PC-3 (cell line): ENCODE data around the gene PDZRN4.

Experiments
- EZH2 ChIP-seq: fragments of 300-600 bp; sonication (generic); IDR thresholded peaks from one replicate; pipeline ENCODE4 v1.6.1; 2017; ENCODE audit warnings: antibody characterized with exemption, mild to moderate bottlenecking, low read length; ENCODE audit not compliant: unreplicated experiment
- EZH2phosphoT487 ChIP-seq: fragments of 300-600 bp; sonication (generic); IDR thresholded peaks from 2 replicates; pipeline ENCODE4 v1.6.1; 2018; ENCODE audit warnings: mild to moderate bottlenecking, antibody characterized with exemption, low read length, borderline replicate concordance
- TF ChIP-seq, protein P1 (sequence below): fragments of 300-600 bp; sonication (generic); conservative IDR thresholded peaks from 2 replicates; pipeline ENCODE4 v1.5.1; 2017; ENCODE audit warnings: antibody characterized with exemption, low read depth, mild to moderate bottlenecking, low read length

DNA sequence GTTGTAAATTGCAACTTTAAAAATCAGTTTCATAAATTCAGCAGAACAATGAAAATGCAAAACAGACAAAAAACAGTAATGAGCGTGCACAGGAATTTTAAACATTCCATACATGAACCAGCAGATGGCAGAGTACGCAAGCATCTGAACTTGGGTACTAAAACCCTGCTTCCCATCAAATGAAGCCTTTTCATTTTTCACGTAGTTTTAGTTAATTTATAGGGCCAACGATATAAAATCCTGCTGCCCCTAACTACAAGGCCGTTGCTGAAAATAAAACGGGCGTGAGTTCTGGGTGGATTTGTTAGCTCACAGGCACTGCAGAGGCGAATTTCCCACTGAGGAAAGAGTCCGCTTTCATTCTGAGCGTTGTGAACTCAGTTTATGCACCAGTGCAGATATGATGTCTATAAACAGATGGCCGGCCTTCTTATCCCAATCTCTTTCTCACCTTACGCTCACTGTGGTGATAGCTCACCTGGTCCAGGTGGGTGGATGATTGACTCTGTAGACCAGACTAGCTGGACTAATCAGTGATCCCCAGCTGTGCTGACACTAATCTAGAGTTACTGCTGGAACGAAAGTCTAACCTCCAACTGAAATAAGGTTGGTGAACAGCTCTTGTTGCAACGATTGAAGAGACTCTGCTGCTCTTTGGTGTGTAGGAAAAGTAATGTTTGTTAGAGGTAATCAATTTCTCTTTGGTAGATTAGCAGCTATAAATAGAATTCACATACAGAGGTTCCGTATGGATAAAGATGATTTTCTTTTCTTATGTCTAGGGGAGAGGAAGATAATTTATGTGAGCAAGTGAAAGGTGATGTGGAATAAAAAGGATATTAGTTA lies 89.2 kb downstream of the PDZRN4 start:
- TF ChIP-seq, protein P1, sequence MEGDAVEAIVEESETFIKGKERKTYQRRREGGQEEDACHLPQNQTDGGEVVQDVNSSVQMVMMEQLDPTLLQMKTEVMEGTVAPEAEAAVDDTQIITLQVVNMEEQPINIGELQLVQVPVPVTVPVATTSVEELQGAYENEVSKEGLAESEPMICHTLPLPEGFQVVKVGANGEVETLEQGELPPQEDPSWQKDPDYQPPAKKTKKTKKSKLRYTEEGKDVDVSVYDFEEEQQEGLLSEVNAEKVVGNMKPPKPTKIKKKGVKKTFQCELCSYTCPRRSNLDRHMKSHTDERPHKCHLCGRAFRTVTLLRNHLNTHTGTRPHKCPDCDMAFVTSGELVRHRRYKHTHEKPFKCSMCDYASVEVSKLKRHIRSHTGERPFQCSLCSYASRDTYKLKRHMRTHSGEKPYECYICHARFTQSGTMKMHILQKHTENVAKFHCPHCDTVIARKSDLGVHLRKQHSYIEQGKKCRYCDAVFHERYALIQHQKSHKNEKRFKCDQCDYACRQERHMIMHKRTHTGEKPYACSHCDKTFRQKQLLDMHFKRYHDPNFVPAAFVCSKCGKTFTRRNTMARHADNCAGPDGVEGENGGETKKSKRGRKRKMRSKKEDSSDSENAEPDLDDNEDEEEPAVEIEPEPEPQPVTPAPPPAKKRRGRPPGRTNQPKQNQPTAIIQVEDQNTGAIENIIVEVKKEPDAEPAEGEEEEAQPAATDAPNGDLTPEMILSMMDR, result peak; percentile 85
- TF ChIP-seq EZH2phosphoT487 (no peak), EZH2 (no peak)
